Mesendoderm (in vitro differentiated cells): ENCODE results near the gene DNAJB4. TPM values are rescaled to one million over a fixed set of nuclear protein-coding genes. Genes with fewer than 3 reads are reported as not detected.

Experiments used
- DNase-seq: peaks from one replicate; pipeline ENCODE4 v3.0.0; 2013
- H2AK5ac ChIP-seq: 2 replicates; pipeline ENCODE4 v1.6.1; 2013; ENCODE audit warnings: low read length, inconsistent platforms
- H2BK120ac ChIP-seq: 2 replicates; pipeline ENCODE4 v1.6.1; 2013; ENCODE audit warnings: low read depth, mild to moderate bottlenecking, low read length, moderate library complexity, mixed read lengths
- H2BK15ac ChIP-seq: replicated peaks from 2 replicates; pipeline ENCODE4 v1.6.1; 2013; ENCODE audit warnings: low read depth, mild to moderate bottlenecking, moderate library complexity
- H2BK5ac ChIP-seq: 2 replicates; pipeline ENCODE4 v1.6.1; 2013; ENCODE audit warnings: low read length, inconsistent platforms
- H3K18ac ChIP-seq: 2 replicates; pipeline ENCODE4 v1.6.1; 2013; ENCODE audit warnings: mild to moderate bottlenecking, low read length, mixed read lengths
- H3K23ac ChIP-seq: one replicate; pipeline ENCODE4 v1.6.1; 2013; ENCODE audit warnings: low read length
- H3K27ac ChIP-seq: 2 replicates; pipeline ENCODE4 v1.5.1; 2013; ENCODE audit warnings: low read depth, mild to moderate bottlenecking, inconsistent platforms, low read length, moderate library complexity
- H3K27me3 ChIP-seq: 2 replicates; pipeline ENCODE4 v1.6.1; 2013; ENCODE audit warnings: low read length, control low read depth, mild to moderate bottlenecking, inconsistent platforms; ENCODE audit not compliant: insufficient read depth, poor library complexity
- H3K36me3 ChIP-seq: 2 replicates; pipeline ENCODE4 v1.6.1; 2013; ENCODE audit warnings: low read length, inconsistent platforms; ENCODE audit not compliant: control insufficient read depth, insufficient read depth
- H3K4ac ChIP-seq: one replicate; pipeline ENCODE4 v1.6.1; 2013; ENCODE audit warnings: low read depth, mild to moderate bottlenecking, low read length, moderate library complexity
- H3K4me1 ChIP-seq: 2 replicates; pipeline ENCODE4 v1.6.1; 2013; ENCODE audit warnings: low read depth, low read length, inconsistent platforms; ENCODE audit not compliant: control insufficient read depth
- H3K4me2 ChIP-seq: 2 replicates; pipeline ENCODE4 v1.6.1; 2013; ENCODE audit warnings: low read length
- H3K4me3 ChIP-seq: 2 replicates; pipeline ENCODE4 v1.5.1; 2013; ENCODE audit warnings: mild to moderate bottlenecking, low read length
- H3K56ac ChIP-seq: one replicate; pipeline ENCODE4 v1.6.1; 2013; ENCODE audit warnings: low read length
- H3K79me1 ChIP-seq: 2 replicates; pipeline ENCODE4 v1.6.1; 2013; ENCODE audit warnings: low read length, inconsistent platforms
- H3K79me2 ChIP-seq: 2 replicates; pipeline ENCODE4 v1.6.1; 2013; ENCODE audit warnings: mild to moderate bottlenecking, low read length; ENCODE audit not compliant: control insufficient read depth, insufficient read depth
- H3K9ac ChIP-seq: 2 replicates; pipeline ENCODE4 v1.6.1; 2013; ENCODE audit warnings: low read length, inconsistent platforms
- H4K5ac ChIP-seq: one replicate; pipeline ENCODE4 v1.6.1; 2013; ENCODE audit warnings: low read length
- H4K8ac ChIP-seq: one replicate; pipeline ENCODE4 v1.6.1; 2013; ENCODE audit warnings: low read depth, mild to moderate bottlenecking, control low read depth, low read length, moderate library complexity
- WGBS: extraction: QIAGEN DNeasy Blood & Tissue Kit; methylation state at CpG from one replicate; pipeline ENCODE4 v1.1.7; 2013; ENCODE audit warnings: low lambda C conversion rate, missing lambda C conversion rate; ENCODE audit not compliant: insufficient coverage; ENCODE audit errors: extremely low coverage; 5-methylcytosine and 5-hydroxymethylcytosine counted together
- polyA plus RNA-seq, 2 experiments: library from polyadenylated mRNA; stranded (reverse); fragments of 200-250 nt; gene quantifications; one replicate each; pipeline ENCODE4 v1.2.3, GENCODE V29; 2013

The DNAJB4 gene
- 10.3 TPM for polyA plus RNA-seq (2013, experiment 1 of 2)
- 10.8 TPM for polyA plus RNA-seq (2013, experiment 2 of 2)

GRCh38 chr1:78004719-78005447, at the start of gene DNAJB4:
Gene DNAJB4, plus strand, starts transcription at chr1:78004939. Its CDS starts 172 bp downstream, at chr1:78005111.
- no peaks in the 10 kb centered on the region for H3K79me2 ChIP-seq
- no peak within 1 kb of the TSS for H3K27ac ChIP-seq
- H3K4me3 ChIP-seq: no peak within 1 kb of the TSS
- H3K36me3 ChIP-seq: no peaks in the 10 kb centered on the region
- H3K18ac ChIP-seq: peak within 1 kb of the TSS; percentile 41
- H3K23ac ChIP-seq: no peak within 1 kb of the TSS
- H2AK5ac ChIP-seq: no peak within 1 kb of the TSS
- H3K79me1 ChIP-seq: no peaks in the 10 kb centered on the region
- H2BK5ac ChIP-seq: no peak within 1 kb of the TSS
- H3K4ac ChIP-seq: no peak within 1 kb of the TSS
- DNase-seq: peak; percentile 92
- H3K4me2 ChIP-seq: peak within 1 kb of the TSS; percentile 12
- peak within 1 kb of the TSS; percentile 36 for H3K56ac ChIP-seq
- H4K5ac ChIP-seq: no peak within 1 kb of the TSS
- no peaks in the 10 kb centered on the region for H3K4me1 ChIP-seq
- no peak within 1 kb of the TSS for H4K8ac ChIP-seq
- H2BK15ac ChIP-seq: no peak within 1 kb of the TSS
- no CpG with 5 or more reads among the region's 12 CpGs for WGBS
- no peak within 1 kb of the TSS for H2BK120ac ChIP-seq
- peak within 1 kb of the TSS; percentile 47 for H3K9ac ChIP-seq
- no peaks in the 10 kb centered on the region for H3K27me3 ChIP-seq

GRCh38 chr1:77955709-77956108, 49.0 kb upstream of the DNAJB4 start:
- Histone ChIP-seq H3K27ac (no peak overlapping the region), H3K79me1 (peaks cover 6% of the 10 kb centered on the region), H3K4ac (no peak overlapping the region), H3K4me2 (no peak overlapping the region), H3K56ac (no peak overlapping the region), H3K27me3 (no peaks in the 10 kb centered on the region), H3K18ac (no peak overlapping the region), H3K79me2 (peaks cover 4% of the 10 kb centered on the region), H2AK5ac (no peak overlapping the region), H2BK15ac (no peak overlapping the region), H3K4me3 (no peak overlapping the region), H3K36me3 (peaks cover 21% of the 10 kb centered on the region), H4K5ac (no peak overlapping the region), H4K8ac (no peak overlapping the region), H3K9ac (no peak overlapping the region), H2BK5ac (no peak overlapping the region), H2BK120ac (no peak overlapping the region), H3K4me1 (no peaks in the 10 kb centered on the region), H3K23ac (no peak overlapping the region)
- no peak for DNase-seq
- whole genome bisulfite sequencing: no CpG with 5 or more reads among the region's 3 CpGs

- Histone ChIP-seq H4K8ac (no peak overlapping the region), H3K79me2 (peaks cover 4% of the 10 kb centered on the region), H3K4me2 (no peak overlapping the region), H3K27ac (no peak overlapping the region), H2BK5ac (no peak overlapping the region), H4K5ac (no peak overlapping the region), H2BK120ac (no peak overlapping the region), H3K4me1 (no peaks in the 10 kb centered on the region), H3K56ac (no peak overlapping the region), H3K9ac (no peak overlapping the region), H3K4ac (no peak overlapping the region), H3K18ac (no peak overlapping the region), H3K27me3 (no peaks in the 10 kb centered on the region), H3K4me3 (no peak overlapping the region), H3K23ac (no peak overlapping the region), H2AK5ac (no peak overlapping the region), H3K79me1 (peaks cover 6% of the 10 kb centered on the region), H2BK15ac (no peak overlapping the region), H3K36me3 (peaks cover 21% of the 10 kb centered on the region)
- no peak for DNase-seq
- no CpG with 5 or more reads among the region's 3 CpGs for WGBS
Measured at GRCh38 chr1:77956464-77956863, 48.3 kb upstream of the DNAJB4 start.

GRCh38 chr1:77958391-77958790, 46.3 kb upstream of the DNAJB4 start:
- H3K36me3 ChIP-seq: peaks cover 19% of the 10 kb centered on the region
- H3K4me1 ChIP-seq: no peaks in the 10 kb centered on the region
- H3K9ac ChIP-seq: no peak overlapping the region
- no peak overlapping the region for H3K4ac ChIP-seq
- peaks cover 6% of the 10 kb centered on the region for H3K79me1 ChIP-seq
- no peak overlapping the region for H2BK15ac ChIP-seq
- H3K18ac ChIP-seq: no peak overlapping the region
- no peak overlapping the region for H3K56ac ChIP-seq
- no peak overlapping the region for H3K23ac ChIP-seq
- H2AK5ac ChIP-seq: no peak overlapping the region
- no peak overlapping the region for H3K4me2 ChIP-seq
- no peak overlapping the region for H3K4me3 ChIP-seq
- H4K5ac ChIP-seq: no peak overlapping the region
- peaks cover 1% of the 10 kb centered on the region for H3K79me2 ChIP-seq
- no peak overlapping the region for H4K8ac ChIP-seq
- H3K27me3 ChIP-seq: no peaks in the 10 kb centered on the region
- no peak overlapping the region for H3K27ac ChIP-seq
- no peak overlapping the region for H2BK120ac ChIP-seq
- DNase-seq: no peak
- H2BK5ac ChIP-seq: no peak overlapping the region

GRCh38 chr1:77958850-77959249, 45.9 kb upstream of the DNAJB4 start:
- Histone ChIP-seq H3K36me3 (peaks cover 18% of the 10 kb centered on the region), H3K27ac (no peak overlapping the region), H3K18ac (no peak overlapping the region), H3K56ac (no peak overlapping the region), H4K5ac (no peak overlapping the region), H3K4me3 (no peak overlapping the region), H4K8ac (no peak overlapping the region), H2BK15ac (no peak overlapping the region), H3K79me1 (peaks cover 6% of the 10 kb centered on the region), H3K27me3 (no peaks in the 10 kb centered on the region), H2AK5ac (no peak overlapping the region), H2BK5ac (no peak overlapping the region), H3K4me2 (no peak overlapping the region), H3K9ac (no peak overlapping the region), H3K23ac (no peak overlapping the region), H2BK120ac (no peak overlapping the region), H3K79me2 (peaks cover 1% of the 10 kb centered on the region), H3K4ac (no peak overlapping the region), H3K4me1 (no peaks in the 10 kb centered on the region)
- no peak for DNase-seq
- WGBS: no CpG with 5 or more reads among the region's 2 CpGs

- Histone ChIP-seq H3K79me2 (peaks cover 7% of the 10 kb centered on the region), H3K4me2 (no peak overlapping the region), H3K27ac (no peak overlapping the region), H3K4me1 (no peaks in the 10 kb centered on the region), H2BK15ac (no peak overlapping the region), H2BK5ac (no peak overlapping the region), H2AK5ac (no peak overlapping the region), H3K23ac (no peak overlapping the region), H3K56ac (no peak overlapping the region), H4K8ac (no peak overlapping the region), H3K9ac (no peak overlapping the region), H3K4me3 (no peak overlapping the region), H3K18ac (no peak overlapping the region), H3K4ac (no peak overlapping the region), H4K5ac (no peak overlapping the region), H3K36me3 (peaks cover 15% of the 10 kb centered on the region), H3K79me1 (peaks cover 9% of the 10 kb centered on the region), H3K27me3 (no peaks in the 10 kb centered on the region), H2BK120ac (no peak overlapping the region)
- DNase-seq: no peak
- WGBS: no CpG with 5 or more reads among the region's 2 CpGs
Measured at GRCh38 chr1:77961392-77961791, 43.3 kb upstream of the DNAJB4 start.
